Mesothelial cell of epicardium (in vitro differentiated cells): ENCODE results near the gene CHRDL2. TPM values are rescaled to one million over a fixed set of nuclear protein-coding genes. Genes with fewer than 3 reads are reported as not detected.

ENCODE experiments used
- DNase-seq, 2 experiments: peaks; one replicate each; pipeline ENCODE4 v3.0.0; 2021; ENCODE audit warnings: low spot score in 2 of 2; ENCODE audit not compliant: unreplicated experiment in 2 of 2
- H3K27ac Mint-ChIP-seq: 2 replicates; pipeline ENCODE4 v1.8.0; 2021; ENCODE audit warnings: mixed read lengths
- H3K27me3 Mint-ChIP-seq: 2 replicates; pipeline ENCODE4 v1.8.0; 2021; ENCODE audit warnings: low read depth, mixed read lengths
- H3K36me3 Mint-ChIP-seq: 2 replicates; pipeline ENCODE4 v1.8.0; 2021; ENCODE audit warnings: mixed read lengths
- H3K4me1 Mint-ChIP-seq: 2 replicates; pipeline ENCODE4 v1.8.0; 2021; ENCODE audit warnings: mixed read lengths
- H3K4me3 Mint-ChIP-seq: 2 replicates; pipeline ENCODE4 v1.8.0; 2021; ENCODE audit warnings: mild to moderate bottlenecking, moderate library complexity, mixed read lengths
- H3K9me3 Mint-ChIP-seq: 2 replicates; pipeline ENCODE4 v1.8.0; 2021; ENCODE audit warnings: mixed read lengths
- microRNA-seq: library from miRNA; unstranded; fragments of <30 nt; microRNA quantifications from one replicate; pipeline ENCODE4 v1.2.0, GENCODE V29; 2021; ENCODE audit warnings: inconsistent platforms, mixed read lengths
- total RNA-seq: library from RNA; stranded (reverse); gene quantifications from 3 replicates; pipeline ENCODE4 v1.2.1, GENCODE V29; 2021
- TF ChIP-seq, protein P1 (sequence below): fragments of 200-600 bp; sonication (generic); IDR thresholded peaks from one replicate; pipeline ENCODE4 v1.5.0; 2021; ENCODE audit warnings: antibody characterized with exemption; ENCODE audit not compliant: unreplicated experiment

Gene CHRDL2
- total RNA-seq, 1 donor from 2014 or later: 0.65 TPM

DNA sequence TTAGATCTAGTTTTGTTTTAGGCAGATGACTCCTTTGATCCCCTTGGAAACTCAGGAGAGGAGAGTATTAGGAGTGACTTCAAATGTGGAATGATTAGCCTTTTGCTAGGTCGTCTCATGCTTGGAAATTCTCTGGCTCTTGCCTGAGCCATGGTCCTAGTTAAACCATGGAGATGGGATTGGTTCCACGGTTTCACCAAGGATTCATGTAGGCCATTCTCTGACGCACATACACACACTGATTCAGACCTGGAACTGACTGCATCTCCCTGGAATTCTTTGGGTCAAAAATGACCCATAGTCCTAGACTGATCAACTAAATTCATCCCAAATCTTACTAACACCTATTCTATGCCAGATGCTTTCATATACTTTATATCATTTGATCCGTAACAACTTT, 82.3 kb downstream of the CHRDL2 start:
- TF ChIP-seq, protein P1, sequence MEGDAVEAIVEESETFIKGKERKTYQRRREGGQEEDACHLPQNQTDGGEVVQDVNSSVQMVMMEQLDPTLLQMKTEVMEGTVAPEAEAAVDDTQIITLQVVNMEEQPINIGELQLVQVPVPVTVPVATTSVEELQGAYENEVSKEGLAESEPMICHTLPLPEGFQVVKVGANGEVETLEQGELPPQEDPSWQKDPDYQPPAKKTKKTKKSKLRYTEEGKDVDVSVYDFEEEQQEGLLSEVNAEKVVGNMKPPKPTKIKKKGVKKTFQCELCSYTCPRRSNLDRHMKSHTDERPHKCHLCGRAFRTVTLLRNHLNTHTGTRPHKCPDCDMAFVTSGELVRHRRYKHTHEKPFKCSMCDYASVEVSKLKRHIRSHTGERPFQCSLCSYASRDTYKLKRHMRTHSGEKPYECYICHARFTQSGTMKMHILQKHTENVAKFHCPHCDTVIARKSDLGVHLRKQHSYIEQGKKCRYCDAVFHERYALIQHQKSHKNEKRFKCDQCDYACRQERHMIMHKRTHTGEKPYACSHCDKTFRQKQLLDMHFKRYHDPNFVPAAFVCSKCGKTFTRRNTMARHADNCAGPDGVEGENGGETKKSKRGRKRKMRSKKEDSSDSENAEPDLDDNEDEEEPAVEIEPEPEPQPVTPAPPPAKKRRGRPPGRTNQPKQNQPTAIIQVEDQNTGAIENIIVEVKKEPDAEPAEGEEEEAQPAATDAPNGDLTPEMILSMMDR: no peak
- Mint-ChIP-seq H3K36me3 (peaks cover 14% of the 10 kb centered on the region), H3K27me3 (no peaks in the 10 kb centered on the region), H3K4me1 (no peaks in the 10 kb centered on the region), H3K9me3 (peaks cover 4% of the 10 kb centered on the region), H3K4me3 (no peak overlapping the region), H3K27ac (no peak overlapping the region)
- no peak for DNase-seq

DNA sequence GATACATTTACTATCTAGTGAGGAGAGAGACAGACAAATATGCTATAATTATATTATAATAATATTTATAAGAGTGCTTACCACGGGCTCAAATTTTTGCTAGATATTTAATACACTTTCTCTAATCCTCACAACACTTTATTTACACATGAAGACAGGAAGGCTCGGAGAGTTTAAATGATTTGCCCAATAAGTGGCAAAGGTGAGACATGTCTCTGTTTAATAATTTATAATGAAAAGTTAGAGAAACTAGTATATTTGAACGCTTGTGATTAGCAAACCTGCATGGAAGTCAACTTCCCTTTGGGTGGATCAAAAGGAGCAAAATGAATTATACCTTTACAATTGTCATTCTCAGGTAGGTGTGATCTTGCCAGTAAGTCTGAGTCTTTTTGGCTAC, 83.4 kb downstream of the CHRDL2 start:
- Mint-ChIP-seq H3K27me3 (no peaks in the 10 kb centered on the region), H3K9me3 (no peaks in the 10 kb centered on the region), H3K27ac (no peak overlapping the region), H3K36me3 (peaks cover 7% of the 10 kb centered on the region), H3K4me1 (no peaks in the 10 kb centered on the region), H3K4me3 (no peak overlapping the region)
- TF ChIP-seq, protein P1: no peak
- no peak for DNase-seq

DNA sequence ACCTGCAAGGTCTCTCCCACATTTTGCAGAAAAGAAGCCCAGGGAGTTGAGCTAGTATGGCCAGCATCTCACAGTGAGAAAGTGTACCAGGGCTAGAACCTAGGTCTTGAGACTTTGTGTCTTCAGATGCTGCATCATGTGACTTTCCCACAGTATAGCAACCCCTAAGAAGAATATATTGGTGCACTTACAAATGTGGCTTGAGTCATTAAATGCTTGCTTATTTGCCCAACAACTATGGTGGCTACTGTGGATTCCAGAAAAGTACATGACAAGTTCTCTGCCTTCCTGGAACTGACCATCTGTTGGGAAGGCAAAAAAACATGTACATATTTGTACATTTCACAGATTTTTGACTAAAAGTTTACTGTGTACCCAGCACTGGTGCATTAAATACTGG, 83.8 kb downstream of the CHRDL2 start:
- DNase-seq: no peak
- peaks cover 1% of the 10 kb centered on the region for H3K4me1 Mint-ChIP-seq
- H3K36me3 Mint-ChIP-seq: peaks cover 6% of the 10 kb centered on the region
- no peak overlapping the region for H3K4me3 Mint-ChIP-seq
- TF ChIP-seq, protein P1: no peak
- no peaks in the 10 kb centered on the region for H3K27me3 Mint-ChIP-seq
- no peaks in the 10 kb centered on the region for H3K9me3 Mint-ChIP-seq
- H3K27ac Mint-ChIP-seq: no peak overlapping the region

DNA sequence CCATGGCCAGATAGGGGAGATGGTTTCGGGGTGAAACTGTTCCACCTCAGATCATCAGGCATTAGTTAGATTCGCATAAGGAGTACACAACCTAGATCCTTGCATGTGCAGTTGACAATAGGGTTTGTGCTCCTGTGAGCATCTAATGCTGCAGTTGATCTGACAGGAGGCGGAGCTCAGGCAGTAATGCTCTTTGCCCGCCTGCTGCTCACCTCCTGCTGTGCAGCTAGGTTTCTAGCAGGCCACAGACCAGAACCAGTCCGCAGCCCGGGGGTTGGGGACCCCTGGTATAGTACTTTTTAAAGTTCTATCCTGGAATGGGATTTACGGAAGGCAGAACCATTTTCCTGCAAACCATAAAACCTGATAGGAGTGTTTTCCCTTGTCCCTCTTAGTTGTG, 84.3 kb downstream of the CHRDL2 start:
- TF ChIP-seq, protein P1: no peak
- Mint-ChIP-seq H3K9me3 (no peaks in the 10 kb centered on the region), H3K4me1 (peaks cover 4% of the 10 kb centered on the region), H3K36me3 (peaks cover 7% of the 10 kb centered on the region), H3K4me3 (no peak overlapping the region), H3K27ac (no peak overlapping the region), H3K27me3 (no peaks in the 10 kb centered on the region)
- DNase-seq: no peak

Small RNA genes lying within 50 kb of the gene (microRNA-seq; reads per million reads assigned to microRNA genes)
- not detected for gene MIR4696

Other genes starting within 250 kb of the CHRDL2 start
- 6.4 to 9.1 TPM (median 8.7 TPM) in 3 replicates for gene LIPT2, start 237.7 kb downstream of the CHRDL2 start, total RNA-seq
- 21.7 to 24.9 TPM (median 23.8 TPM) in 3 replicates for gene POLD3, start 138.8 kb downstream of the CHRDL2 start, total RNA-seq
- gene RNF169, start 17.4 kb upstream of the CHRDL2 start, total RNA-seq: 22.9 to 24.2 TPM (median 23.7 TPM) in 3 replicates
- gene XRRA1, start 217.7 kb upstream of the CHRDL2 start, total RNA-seq: 11.9 to 12.8 TPM (median 12.3 TPM) in 3 replicates
- 101 to 119 TPM (median 106 TPM) in 3 replicates for gene SPCS2, start 217.8 kb upstream of the CHRDL2 start, total RNA-seq